Aorta (tissue), 5 donors: ENCODE measurements around the gene NSUN2. TPM values are rescaled to one million over a fixed set of nuclear protein-coding genes. Genes with fewer than 3 reads are reported as not detected.
"Not testable (repeated sequence)": the region's sequence is repeated elsewhere in the genome, so short reads cannot be mapped to it uniquely, and the experiment has no call there.

Experiments
- ATAC-seq: fragments of 200-7000 bp; cut with Tn5 transposase; one replicate; pipeline ENCODE4 v1.9.1; 2022; ENCODE audit warnings: moderate library complexity; ENCODE audit not compliant: low FRiP score
- DNase-seq, 2 donors: peaks; one replicate each; pipeline ENCODE4 v3.0.0-alpha.2; 2020
- H3K27ac ChIP-seq, 2 donors: one replicate each; pipeline ENCODE4 v1.5.1; 2013; ENCODE audit warnings: low read length in 2 of 2, mild to moderate bottlenecking in 2 of 2, moderate library complexity in 2 of 2, control low read depth in 1 of 2, inconsistent platforms in 1 of 2, low read depth in 1 of 2
- H3K27me3 ChIP-seq, 2 donors: one replicate each; pipeline ENCODE4 v1.6.1; 2013; ENCODE audit warnings: control low read depth in 1 of 2, low read length in 1 of 2, mild to moderate bottlenecking in 1 of 2, moderate library complexity in 1 of 2; ENCODE audit not compliant: insufficient read depth in 2 of 2, control insufficient read depth in 1 of 2
- H3K36me3 ChIP-seq, 2 donors: one replicate each; pipeline ENCODE4 v1.6.1; 2013; ENCODE audit warnings: control low read depth in 1 of 2, low read length in 1 of 2, mild to moderate bottlenecking in 1 of 2; ENCODE audit not compliant: insufficient read depth in 2 of 2, control insufficient read depth in 1 of 2
- H3K4me1 ChIP-seq, 2 donors: one replicate each; pipeline ENCODE4 v1.6.1; 2013; ENCODE audit warnings: low read length in 2 of 2, control low read depth in 1 of 2, mild to moderate bottlenecking in 1 of 2, moderate library complexity in 1 of 2; ENCODE audit not compliant: insufficient read depth in 2 of 2, control insufficient read depth in 1 of 2
- H3K4me3 ChIP-seq, 2 donors: one replicate each; pipeline ENCODE4 v1.5.1; 2013; ENCODE audit warnings: low read length in 2 of 2, control low read depth in 1 of 2, mild to moderate bottlenecking in 1 of 2
- H3K9me3 ChIP-seq: one replicate; pipeline ENCODE4 v1.6.1; 2013; ENCODE audit warnings: mild to moderate bottlenecking, low read length; ENCODE audit not compliant: control insufficient read depth
- WGBS, 2 donors: extraction: QIAGEN DNeasy Blood & Tissue Kit; methylation state at CpG; one replicate each; pipeline ENCODE4 v1.1.7; 2013; 5-methylcytosine and 5-hydroxymethylcytosine counted together
- intact Hi-C, 2 donors: fragments of 100-400 bp; cut with DNase I; formaldehyde crosslinking; loops; one replicate each; pipeline versions ENCODE4 v1.14.2 to v1.15.0; 2022
- polyA plus RNA-seq, 2 donors: library from polyadenylated mRNA; stranded (reverse); fragments of 200-250 nt; gene quantifications; one replicate each; pipeline ENCODE4 v1.2.3, GENCODE V29; 2013
- total RNA-seq, 2 donors: library from RNA; stranded (reverse); fragmentation: NEBNext Ultra II Directional; extraction: Animal tissue kit (Norgen Biotek cat#: 25700); gene quantifications; one replicate each; pipeline ENCODE4 v1.2.1, GENCODE V29; 2021
- donor health status: healthy with polysubstance abuse.
- donor health status: Bipolar disorder and iron deficiency.
- donor health status: DM: no; HTN: no; CAD: no.
- donor health status: DM: no; HTN: no; CAD: no.
- donor health status: DM: yes; HTN: yes; CAD: no.

Gene NSUN2
- total and polyA plus RNA-seq, 4 donors, result 15.0 to 46.1 (median 41.8) TPM

GRCh38 chr5:6674421-6674820, 41.6 kb upstream of the NSUN2 start:
- no peak for DNase-seq
- WGBS, 2 donors, result 96 to 98% methylated on average over 3 of the region's 3 CpGs
- Histone ChIP-seq H3K36me3 (no peaks in the 10 kb centered on the region), H3K4me3 (no peak overlapping the region), H3K27me3 (no peaks in the 10 kb centered on the region), H3K27ac (no peak overlapping the region), H3K4me1 (no peaks in the 10 kb centered on the region), H3K9me3 (no peaks in the 10 kb centered on the region)
- ATAC-seq, result no peak
- intact Hi-C loops, result no loop called here

GRCh38 chr5:6673963-6674362, 41.1 kb upstream of the NSUN2 start:
- DNase-seq (no peak), ATAC-seq (no peak)
- WGBS, 2 donors, result 95 to 98% methylated on average over 1 of the region's 1 CpG
- H3K9me3 ChIP-seq, result no peaks in the 10 kb centered on the region
- no peaks in the 10 kb centered on the region for H3K36me3 ChIP-seq
- H3K4me1 ChIP-seq, result no peaks in the 10 kb centered on the region
- no peak overlapping the region for H3K4me3 ChIP-seq
- no peak overlapping the region for H3K27ac ChIP-seq
- intact Hi-C loops, result no loop called here
- H3K27me3 ChIP-seq, result no peaks in the 10 kb centered on the region

GRCh38 chr5:6673031-6673430, 40.2 kb upstream of the NSUN2 start:
- Histone ChIP-seq H3K27me3 (no peaks in the 10 kb centered on the region), H3K4me3 (no peak overlapping the region), H3K9me3 (no peaks in the 10 kb centered on the region), H3K27ac (no peak overlapping the region), H3K4me1 (no peaks in the 10 kb centered on the region), H3K36me3 (no peaks in the 10 kb centered on the region)
- DNase-seq (no peak), ATAC-seq (no peak)
- 76 to 82% methylated on average over 5 of the region's 5 CpGs for WGBS, 2 donors
- intact Hi-C loops, result no loop called here

- intact Hi-C loops, result not testable (repeated sequence)
Observed at GRCh38 chr5:6668717-6669116, 35.9 kb upstream of the NSUN2 start.

GRCh38 chr5:6667648-6668047, 34.8 kb upstream of the NSUN2 start:
- no peaks in the 10 kb centered on the region for H3K27me3 ChIP-seq
- peaks cover 0 to 2% of the 10 kb centered on the region in 2 donors for H3K36me3 ChIP-seq
- WGBS, 2 donors, result 94% methylated on average over 5 of the region's 5 CpGs
- H3K27ac ChIP-seq, result no peak overlapping the region
- no peak for ATAC-seq
- no peak for DNase-seq
- intact Hi-C loops, result no loop called here
- no peaks in the 10 kb centered on the region for H3K9me3 ChIP-seq
- no peaks in the 10 kb centered on the region for H3K4me1 ChIP-seq
- H3K4me3 ChIP-seq, result no peak overlapping the region

More at GRCh38 chr5:6668717-6669116, 35.9 kb upstream of the NSUN2 start:
- H3K36me3 ChIP-seq, H3K4me3 ChIP-seq, H3K4me1 ChIP-seq, H3K27me3 ChIP-seq, H3K9me3 ChIP-seq, H3K27ac ChIP-seq, DNase-seq, ATAC-seq: not testable (repeated sequence)
- WGBS, 2 donors, result 70 to 84% methylated on average over 9 of the region's 9 CpGs

- no peak for ATAC-seq
- peaks cover 0 to 2% of the 10 kb centered on the region in 2 donors for H3K36me3 ChIP-seq
- 91 to 99% methylated on average over 15 of the region's 15 CpGs for WGBS, 2 donors
- no peak for DNase-seq
- intact Hi-C loops, result no loop called here
- no peaks in the 10 kb centered on the region for H3K27me3 ChIP-seq
- H3K27ac ChIP-seq, result no peak overlapping the region
- H3K9me3 ChIP-seq, result no peaks in the 10 kb centered on the region
- no peaks in the 10 kb centered on the region for H3K4me1 ChIP-seq
- no peak overlapping the region for H3K4me3 ChIP-seq
Observed at GRCh38 chr5:6666762-6667161, 33.9 kb upstream of the NSUN2 start.

GRCh38 chr5:6660688-6661087, 27.8 kb upstream of the NSUN2 start:
- peaks cover 2 to 4% of the 10 kb centered on the region in 2 donors for H3K36me3 ChIP-seq
- DNase-seq (no peak), ATAC-seq (no peak)
- no peak overlapping the region for H3K27ac ChIP-seq
- WGBS, 2 donors, result 93 to 97% methylated on average over 3 of the region's 3 CpGs
- no peaks in the 10 kb centered on the region for H3K27me3 ChIP-seq
- no peak overlapping the region for H3K4me3 ChIP-seq
- intact Hi-C loops, result no loop called here
- no peaks in the 10 kb centered on the region for H3K9me3 ChIP-seq
- no peaks in the 10 kb centered on the region for H3K4me1 ChIP-seq

- Histone ChIP-seq H3K27me3 (no peaks in the 10 kb centered on the region), H3K4me1 (no peaks in the 10 kb centered on the region), H3K27ac (no peak overlapping the region), H3K36me3 (peaks cover 4 to 5% of the 10 kb centered on the region in 2 donors), H3K9me3 (no peaks in the 10 kb centered on the region), H3K4me3 (no peak overlapping the region)
- intact Hi-C loops, result no loop called here
- DNase-seq (no peak), ATAC-seq (peak; percentile 47)
- WGBS, 2 donors, result 93 to 95% methylated on average over 13 of the region's 13 CpGs
Observed at GRCh38 chr5:6659941-6660684, 27.3 kb upstream of the NSUN2 start.

GRCh38 chr5:6656680-6657079, 23.8 kb upstream of the NSUN2 start:
- Histone ChIP-seq H3K9me3 (no peaks in the 10 kb centered on the region), H3K27ac (no peak overlapping the region), H3K27me3 (no peaks in the 10 kb centered on the region), H3K4me1 (no peaks in the 10 kb centered on the region), H3K4me3 (no peak overlapping the region), H3K36me3 (peaks cover 2 to 5% of the 10 kb centered on the region in 2 donors)
- intact Hi-C loops, result no loop called here
- ATAC-seq (no peak), DNase-seq (no peak)
- WGBS, 2 donors, result 97 to 98% methylated on average over 5 of the region's 5 CpGs
